ENCODE data around the gene RLN1. TPM values are rescaled to one million over a fixed set of nuclear protein-coding genes. Genes with fewer than 3 reads are reported as not detected.

Gene RLN1
- total RNA-seq, 1 donor from 2014 or later, result not detected

DNA sequence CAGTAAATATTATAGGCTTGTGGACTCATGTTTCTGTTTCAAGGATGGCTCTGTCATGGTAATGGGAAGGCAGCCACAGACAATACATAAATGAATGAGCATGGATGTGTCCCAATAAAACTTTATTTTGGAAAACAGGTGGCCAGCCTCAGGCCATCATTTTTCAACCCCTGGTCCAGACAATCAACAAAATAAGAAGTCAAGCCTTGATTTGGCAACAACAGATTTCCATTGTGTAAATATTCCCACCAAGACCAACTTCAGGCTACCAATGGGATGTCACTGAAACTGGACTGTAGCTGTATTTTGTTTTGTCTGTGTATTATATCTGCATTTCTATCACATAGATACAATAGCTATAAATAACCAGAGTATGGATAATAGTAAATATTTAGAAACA, 20.7 kb upstream of the RLN1 start:
- peaks cover 7% of the 10 kb centered on the region for H3K4me1 Mint-ChIP-seq (ENCODE audit: low read depth, unreplicated experiment)
- peaks cover 1% of the 10 kb centered on the region for H3K27me3 Mint-ChIP-seq (ENCODE audit: unreplicated experiment)
- no peaks in the 10 kb centered on the region for H3K9me3 Mint-ChIP-seq (ENCODE audit: unreplicated experiment)
- TF ChIP-seq, protein P1, sequence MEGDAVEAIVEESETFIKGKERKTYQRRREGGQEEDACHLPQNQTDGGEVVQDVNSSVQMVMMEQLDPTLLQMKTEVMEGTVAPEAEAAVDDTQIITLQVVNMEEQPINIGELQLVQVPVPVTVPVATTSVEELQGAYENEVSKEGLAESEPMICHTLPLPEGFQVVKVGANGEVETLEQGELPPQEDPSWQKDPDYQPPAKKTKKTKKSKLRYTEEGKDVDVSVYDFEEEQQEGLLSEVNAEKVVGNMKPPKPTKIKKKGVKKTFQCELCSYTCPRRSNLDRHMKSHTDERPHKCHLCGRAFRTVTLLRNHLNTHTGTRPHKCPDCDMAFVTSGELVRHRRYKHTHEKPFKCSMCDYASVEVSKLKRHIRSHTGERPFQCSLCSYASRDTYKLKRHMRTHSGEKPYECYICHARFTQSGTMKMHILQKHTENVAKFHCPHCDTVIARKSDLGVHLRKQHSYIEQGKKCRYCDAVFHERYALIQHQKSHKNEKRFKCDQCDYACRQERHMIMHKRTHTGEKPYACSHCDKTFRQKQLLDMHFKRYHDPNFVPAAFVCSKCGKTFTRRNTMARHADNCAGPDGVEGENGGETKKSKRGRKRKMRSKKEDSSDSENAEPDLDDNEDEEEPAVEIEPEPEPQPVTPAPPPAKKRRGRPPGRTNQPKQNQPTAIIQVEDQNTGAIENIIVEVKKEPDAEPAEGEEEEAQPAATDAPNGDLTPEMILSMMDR (IDR thresholded peaks at IDR 0.05; ENCODE audit: partially characterized antibody, unreplicated experiment), result no peak
- DNase-seq, result no peak
- no peak overlapping the region for H3K4me3 Mint-ChIP-seq (ENCODE audit: unreplicated experiment)
- no peaks in the 10 kb centered on the region for H3K36me3 Mint-ChIP-seq (ENCODE audit: unreplicated experiment)
- no peak overlapping the region for H3K27ac Mint-ChIP-seq (ENCODE audit: unreplicated experiment)

DNA sequence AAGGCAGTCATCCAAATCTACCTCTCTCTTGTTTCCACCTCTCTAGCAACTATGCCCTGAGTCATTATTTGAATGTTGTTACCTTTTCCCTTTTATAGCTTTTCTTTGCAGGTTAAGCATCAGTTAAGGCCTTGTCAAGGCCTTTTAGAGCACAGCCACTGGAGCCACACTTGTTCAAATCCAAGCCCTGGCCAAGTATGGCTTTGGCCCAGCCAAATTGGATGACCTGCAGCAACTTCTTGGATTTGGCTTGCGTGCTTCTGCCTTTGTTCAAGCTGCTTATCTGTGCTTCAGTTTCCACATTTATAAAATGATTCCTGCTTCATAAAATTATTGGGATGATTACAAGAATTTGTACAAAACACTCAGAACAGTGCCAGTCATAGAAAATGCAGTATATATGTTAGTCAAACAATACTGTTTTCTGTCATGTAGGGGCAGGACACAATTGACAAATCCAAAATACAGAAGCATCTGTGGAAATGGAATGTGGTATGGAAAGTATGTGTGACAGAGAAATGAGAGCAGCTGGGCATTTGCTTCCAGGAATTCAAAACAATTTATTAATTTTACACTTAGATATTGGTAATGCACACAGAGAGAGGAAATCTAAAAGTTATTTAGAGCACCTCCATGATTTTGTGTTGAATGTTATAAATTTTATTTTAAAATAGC, 17.9 kb upstream of the RLN1 start:
- Mint-ChIP-seq H3K4me1 (ENCODE audit: low read depth, unreplicated experiment) (peaks cover 4% of the 10 kb centered on the region), H3K36me3 (ENCODE audit: unreplicated experiment) (no peaks in the 10 kb centered on the region), H3K9me3 (ENCODE audit: unreplicated experiment) (no peaks in the 10 kb centered on the region), H3K27me3 (ENCODE audit: unreplicated experiment) (peaks cover 1% of the 10 kb centered on the region), H3K27ac (ENCODE audit: unreplicated experiment) (no peak overlapping the region), H3K4me3 (ENCODE audit: unreplicated experiment) (no peak overlapping the region)
- no peak for DNase-seq
- TF ChIP-seq, protein P1 (IDR thresholded peaks at IDR 0.05; ENCODE audit: partially characterized antibody, unreplicated experiment), result no peak

DNA sequence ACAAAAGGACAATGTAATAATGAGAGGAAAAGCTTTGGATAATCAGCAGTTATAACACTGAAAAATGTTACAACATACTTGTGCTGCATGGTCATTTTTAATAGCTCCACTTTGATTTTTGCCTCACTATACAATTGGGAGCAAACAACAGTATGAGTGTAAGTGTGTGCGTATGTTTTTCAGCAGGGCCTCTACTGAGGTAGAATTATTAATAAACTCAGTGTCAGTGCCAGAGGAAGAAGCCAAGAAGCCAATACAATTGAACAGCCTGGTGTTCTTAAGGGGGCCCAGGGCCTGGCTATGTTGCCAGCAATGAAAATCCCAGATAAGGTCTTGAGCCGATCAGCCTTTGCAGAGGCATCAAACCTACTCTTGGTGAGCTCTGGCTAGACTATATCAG, 16.1 kb upstream of the RLN1 start:
- Mint-ChIP-seq H3K36me3 (ENCODE audit: unreplicated experiment) (no peaks in the 10 kb centered on the region), H3K9me3 (ENCODE audit: unreplicated experiment) (no peaks in the 10 kb centered on the region), H3K27me3 (ENCODE audit: unreplicated experiment) (no peaks in the 10 kb centered on the region), H3K4me1 (ENCODE audit: low read depth, unreplicated experiment) (no peaks in the 10 kb centered on the region), H3K27ac (ENCODE audit: unreplicated experiment) (no peak overlapping the region), H3K4me3 (ENCODE audit: unreplicated experiment) (no peak overlapping the region)
- TF ChIP-seq, protein P1 (IDR thresholded peaks at IDR 0.05; ENCODE audit: partially characterized antibody, unreplicated experiment), result no peak
- no peak for DNase-seq

DNA sequence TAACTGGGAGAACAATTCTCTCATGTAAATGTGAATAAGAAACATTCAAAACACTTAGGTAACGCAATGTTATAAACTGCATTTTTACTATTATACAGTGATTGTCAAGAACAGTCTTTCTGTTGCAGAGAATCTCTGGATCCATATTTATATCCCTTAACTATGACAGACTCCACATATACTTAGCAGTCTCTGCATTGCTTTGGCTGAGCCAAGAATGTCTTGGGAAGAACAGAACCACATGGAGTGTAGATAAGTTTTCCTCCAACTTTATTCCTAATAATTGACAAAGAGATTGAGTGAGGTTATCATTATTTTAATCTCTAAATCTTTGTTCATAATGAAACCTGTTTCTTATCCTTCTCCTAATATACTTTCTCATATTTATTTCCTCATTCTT, 15.6 kb upstream of the RLN1 start:
- H3K4me3 Mint-ChIP-seq (ENCODE audit: unreplicated experiment), result no peak overlapping the region
- no peaks in the 10 kb centered on the region for H3K9me3 Mint-ChIP-seq (ENCODE audit: unreplicated experiment)
- TF ChIP-seq, protein P1 (IDR thresholded peaks at IDR 0.05; ENCODE audit: partially characterized antibody, unreplicated experiment), result no peak
- no peaks in the 10 kb centered on the region for H3K4me1 Mint-ChIP-seq (ENCODE audit: low read depth, unreplicated experiment)
- H3K36me3 Mint-ChIP-seq (ENCODE audit: unreplicated experiment), result peaks cover under 1% of the 10 kb centered on the region
- no peak for DNase-seq
- no peaks in the 10 kb centered on the region for H3K27me3 Mint-ChIP-seq (ENCODE audit: unreplicated experiment)
- H3K27ac Mint-ChIP-seq (ENCODE audit: unreplicated experiment), result no peak overlapping the region

DNA sequence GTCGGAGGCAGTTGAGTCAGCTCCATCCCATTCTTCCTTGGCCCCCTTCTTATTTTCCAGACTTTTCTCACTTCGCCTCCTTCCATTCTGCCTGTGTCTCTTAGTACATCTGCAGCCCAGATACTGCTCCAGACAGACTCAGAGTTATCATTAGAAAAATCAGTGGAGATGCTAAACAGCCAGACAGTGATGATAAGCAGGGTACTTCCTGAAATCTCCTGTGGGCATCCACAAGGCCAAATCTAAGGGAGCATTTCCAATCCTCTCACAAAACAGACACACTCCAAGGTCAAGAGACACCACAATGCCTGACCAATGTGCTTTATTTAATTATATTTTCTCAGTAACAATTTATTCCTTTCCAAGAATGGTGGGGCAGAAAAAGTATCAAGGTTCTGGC, 14.5 kb upstream of the RLN1 start:
- TF ChIP-seq, protein P1 (IDR thresholded peaks at IDR 0.05; ENCODE audit: partially characterized antibody, unreplicated experiment), result no peak
- Mint-ChIP-seq H3K27ac (ENCODE audit: unreplicated experiment) (no peak overlapping the region), H3K4me3 (ENCODE audit: unreplicated experiment) (no peak overlapping the region), H3K27me3 (ENCODE audit: unreplicated experiment) (no peaks in the 10 kb centered on the region), H3K36me3 (ENCODE audit: unreplicated experiment) (peaks cover 6% of the 10 kb centered on the region), H3K4me1 (ENCODE audit: low read depth, unreplicated experiment) (no peaks in the 10 kb centered on the region), H3K9me3 (ENCODE audit: unreplicated experiment) (peaks cover 2% of the 10 kb centered on the region)
- DNase-seq, result no peak
